OCI-LY3 (cell line): Measurements from ENCODE around the gene SDHAF3.
"Not testable (repeated sequence)": the region's sequence is repeated elsewhere in the genome, so short reads cannot be mapped to it uniquely, and the experiment has no call there.

ENCODE experiments used
- EZH2phosphoT487 ChIP-seq: fragments of 200-600 bp; shearing (Covaris generic); IDR thresholded peaks from 2 replicates; pipeline ENCODE4 v1.6.1; 2018; ENCODE audit warnings: antibody characterized with exemption, mixed run types, low read depth
- TF ChIP-seq, protein P1 (sequence below): fragments of 200-600, 300-600 bp; sonication (generic); IDR thresholded peaks from 2 replicates; pipeline ENCODE4 v1.5.1; 2014; ENCODE audit warnings: antibody characterized with exemption, low read length, low read depth

DNA sequence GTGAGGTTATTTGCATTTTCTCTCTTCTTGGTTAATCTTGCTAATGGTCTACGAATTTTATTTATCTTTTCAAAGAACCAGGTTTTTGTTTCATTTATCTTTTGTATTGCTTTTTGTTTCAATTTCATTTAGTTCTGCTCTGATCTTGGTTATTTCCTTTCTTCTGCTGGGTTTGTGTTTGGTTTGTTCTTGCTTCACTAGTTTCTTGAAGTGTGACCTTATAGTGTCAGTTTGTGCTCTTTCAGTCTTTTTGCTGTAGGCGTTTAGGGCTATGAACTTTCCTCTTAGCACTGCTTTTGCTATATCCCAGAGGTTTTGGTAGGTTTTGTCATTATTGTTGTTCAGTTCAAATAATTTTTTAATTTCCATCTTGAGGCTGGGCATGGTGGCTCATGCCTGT is 45.5 kb upstream of the SDHAF3 start:
- TF ChIP-seq, protein P1, sequence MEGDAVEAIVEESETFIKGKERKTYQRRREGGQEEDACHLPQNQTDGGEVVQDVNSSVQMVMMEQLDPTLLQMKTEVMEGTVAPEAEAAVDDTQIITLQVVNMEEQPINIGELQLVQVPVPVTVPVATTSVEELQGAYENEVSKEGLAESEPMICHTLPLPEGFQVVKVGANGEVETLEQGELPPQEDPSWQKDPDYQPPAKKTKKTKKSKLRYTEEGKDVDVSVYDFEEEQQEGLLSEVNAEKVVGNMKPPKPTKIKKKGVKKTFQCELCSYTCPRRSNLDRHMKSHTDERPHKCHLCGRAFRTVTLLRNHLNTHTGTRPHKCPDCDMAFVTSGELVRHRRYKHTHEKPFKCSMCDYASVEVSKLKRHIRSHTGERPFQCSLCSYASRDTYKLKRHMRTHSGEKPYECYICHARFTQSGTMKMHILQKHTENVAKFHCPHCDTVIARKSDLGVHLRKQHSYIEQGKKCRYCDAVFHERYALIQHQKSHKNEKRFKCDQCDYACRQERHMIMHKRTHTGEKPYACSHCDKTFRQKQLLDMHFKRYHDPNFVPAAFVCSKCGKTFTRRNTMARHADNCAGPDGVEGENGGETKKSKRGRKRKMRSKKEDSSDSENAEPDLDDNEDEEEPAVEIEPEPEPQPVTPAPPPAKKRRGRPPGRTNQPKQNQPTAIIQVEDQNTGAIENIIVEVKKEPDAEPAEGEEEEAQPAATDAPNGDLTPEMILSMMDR = not testable (repeated sequence)
- TF ChIP-seq EZH2phosphoT487 = not testable (repeated sequence)
